Measurements from ENCODE around the gene NUP188.
"Not testable (repeated sequence)": the region's sequence is repeated elsewhere in the genome, so short reads cannot be mapped to it uniquely, and the experiment has no call there.

Gene NUP188

DNA sequence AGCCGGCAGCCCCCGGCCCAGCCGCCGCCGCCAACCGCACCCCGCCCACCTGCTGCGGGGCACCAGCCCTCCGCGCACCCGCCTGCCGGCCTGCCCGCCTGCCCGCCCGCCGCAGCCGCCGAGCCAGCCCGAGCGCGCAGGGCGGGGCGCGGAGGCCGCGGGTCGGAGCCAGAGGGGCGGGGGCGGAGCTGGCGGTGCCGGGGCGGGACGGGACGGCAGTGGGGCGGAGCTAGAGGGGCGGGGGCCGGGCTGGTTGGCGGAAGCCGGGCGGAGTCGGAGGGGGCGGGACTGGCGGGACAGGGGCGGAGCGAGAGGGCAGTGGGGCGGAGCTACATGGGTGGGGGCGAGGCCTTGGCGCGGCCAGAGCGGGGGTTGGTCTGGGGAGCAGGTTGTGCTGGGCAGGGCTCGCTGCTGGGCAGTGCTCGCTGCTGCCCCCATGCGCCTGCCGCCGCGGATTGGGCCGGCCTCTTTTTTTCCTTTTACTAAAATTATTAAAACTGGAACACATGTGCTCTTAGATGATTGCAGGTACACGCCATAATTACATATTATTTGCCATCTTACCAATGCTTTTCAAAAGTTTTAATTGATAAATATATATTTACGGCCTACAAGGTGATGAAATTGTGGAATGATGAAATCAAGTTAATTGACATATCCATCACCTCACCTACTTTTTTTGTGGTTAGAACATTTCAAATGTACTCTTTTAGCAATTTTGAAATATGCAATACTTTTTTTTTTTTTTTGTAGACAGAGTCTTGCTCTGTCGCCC is 80.9 kb downstream of the NUP188 start, which contains the start of gene SH3GLB2:
Gene SH3GLB2, minus strand, starts transcription at position 140 of the 775 bp plus-strand sequence. CDS start 177 bp downstream, outside the sequence.
- peak; percentile 98 for DNase-seq (ENCODE audit: low spot score)

GRCh38 chr9:129030191-129030590 is 82.7 kb downstream of the NUP188 start:
- DNase-seq (ENCODE audit: low spot score) = no peak

GRCh38 chr9:129031514-129031913 is 84.0 kb downstream of the NUP188 start:
- DNase-seq (ENCODE audit: low spot score) = no peak

- no peak for DNase-seq (ENCODE audit: low spot score)
These were observed 85.2 kb downstream of the NUP188 start for GRCh38 chr9:129032541-129033159.

GRCh38 chr9:129033216-129033615 is 85.7 kb downstream of the NUP188 start:
- no peak for DNase-seq (ENCODE audit: low spot score)

DNA sequence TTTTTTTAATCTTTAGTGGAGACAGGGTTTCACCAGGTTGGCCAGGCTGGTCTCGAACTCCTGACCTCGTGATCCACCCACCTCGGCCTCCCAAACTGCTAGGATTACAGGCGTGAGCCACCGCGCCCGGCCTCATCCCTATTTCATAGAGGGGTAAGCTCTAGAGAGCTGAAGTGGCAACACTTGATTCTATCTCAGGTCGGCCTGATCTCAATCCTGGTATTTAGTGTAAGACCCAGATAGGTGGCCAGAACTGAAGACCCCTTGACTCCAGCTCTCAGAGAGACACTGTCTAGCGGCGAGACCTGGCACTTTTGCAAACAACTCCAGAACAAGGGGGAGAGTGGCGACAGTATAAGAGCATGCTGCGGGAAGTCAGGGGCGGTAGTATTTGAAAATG is 88.3 kb downstream of the NUP188 start:
- not testable (repeated sequence) for DNase-seq (ENCODE audit: low spot score)

DNA sequence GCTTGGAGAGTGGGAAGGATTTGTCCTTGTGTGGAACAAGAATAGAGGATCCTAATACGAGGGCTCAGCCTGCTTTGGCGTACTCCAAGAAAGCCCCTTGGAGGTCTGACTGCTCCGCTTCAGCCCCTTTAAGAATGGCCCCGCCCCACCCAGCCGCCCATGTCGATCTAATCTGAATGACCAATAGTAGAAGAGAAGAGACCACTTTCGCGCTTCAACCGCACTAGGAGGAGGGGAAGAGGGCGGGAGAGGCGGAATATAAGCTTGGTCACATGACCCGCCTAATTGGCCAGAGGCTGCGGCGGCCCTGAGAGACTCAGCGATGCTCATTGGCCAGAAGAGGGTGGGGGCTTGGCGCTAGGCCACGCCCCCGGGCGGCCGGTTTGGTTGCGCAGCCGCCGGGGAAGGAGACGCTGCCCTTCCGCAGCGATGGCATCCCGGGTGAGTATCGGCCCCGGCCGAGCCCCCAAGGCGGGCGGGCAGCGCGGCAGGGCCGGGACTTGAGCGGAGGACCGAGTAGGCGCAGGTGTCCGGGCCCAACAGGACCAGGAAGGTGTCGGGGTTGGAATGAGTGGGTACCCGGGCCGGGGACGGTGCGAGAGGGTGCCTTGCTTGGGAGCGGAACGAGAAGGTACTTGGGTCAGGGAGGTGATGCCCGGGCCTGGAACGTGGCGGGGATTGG is 88.9 kb downstream of the NUP188 start, which contains the start of gene MIGA2:
Gene MIGA2, plus strand, starts transcription at position 386 of the 682 bp plus-strand sequence. CDS start 3,969 bp downstream, outside the sequence.
- DNase-seq (ENCODE audit: low spot score) = peak; percentile 98

DNA sequence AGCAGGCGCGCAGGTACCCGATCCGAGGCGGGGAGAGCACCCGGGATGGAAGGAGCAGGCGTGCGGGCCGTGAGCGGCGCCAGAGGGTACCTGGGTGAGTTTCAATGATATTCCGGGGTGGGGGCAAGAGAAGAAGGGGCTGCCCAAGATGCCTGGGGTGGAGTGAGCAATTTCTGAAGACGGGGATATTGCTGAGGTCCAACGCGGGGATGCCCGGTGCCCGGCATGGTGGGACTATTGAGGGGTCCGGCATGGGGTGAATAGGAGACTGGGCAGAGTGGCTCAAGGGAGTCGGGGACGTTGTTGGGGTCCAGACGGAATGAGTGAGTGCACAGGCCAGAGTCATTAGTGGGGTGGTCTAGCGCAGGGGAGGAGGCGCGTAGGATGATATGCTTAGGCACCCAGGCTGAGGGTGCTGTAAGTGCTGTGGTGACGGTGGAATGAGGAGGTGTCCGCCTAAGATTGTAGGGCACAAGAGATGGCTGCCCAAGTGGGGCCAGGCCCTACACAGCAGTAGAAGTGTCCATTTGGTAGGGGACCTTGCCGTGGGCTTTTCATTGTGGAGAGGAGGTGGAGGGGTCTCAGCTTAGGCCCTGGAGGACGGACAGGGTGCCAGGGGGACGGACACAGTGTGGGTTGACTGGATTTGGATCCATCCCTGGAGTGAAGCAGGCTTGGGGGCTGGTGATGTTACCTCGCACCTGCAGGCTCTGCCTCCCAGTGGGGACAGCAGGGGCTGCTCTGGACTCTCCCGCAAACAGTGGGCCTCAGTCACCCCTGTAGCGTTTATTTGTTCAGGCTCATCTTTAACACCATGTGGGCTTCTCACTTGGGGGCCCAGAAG is 89.6 kb downstream of the NUP188 start:
- DNase-seq (ENCODE audit: low spot score) = no peak

DNA sequence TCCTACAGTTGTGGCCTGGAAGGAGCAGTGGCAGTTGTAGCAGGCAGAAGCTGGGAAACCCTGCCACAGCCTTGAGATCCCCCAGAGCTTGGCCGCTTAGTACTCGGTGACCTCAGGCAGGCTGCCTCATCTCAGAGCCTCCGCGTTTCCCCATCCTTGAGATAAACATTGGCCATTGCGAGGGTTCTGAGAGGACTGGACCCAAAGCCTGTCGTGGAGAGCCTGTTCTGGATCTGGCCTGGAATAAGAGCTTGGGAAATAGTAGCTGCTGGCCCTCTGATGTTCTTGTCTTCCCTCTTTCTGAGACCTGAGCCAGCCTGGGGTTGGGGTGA is 90.2 kb downstream of the NUP188 start:
- no peak for DNase-seq (ENCODE audit: low spot score)

DNA sequence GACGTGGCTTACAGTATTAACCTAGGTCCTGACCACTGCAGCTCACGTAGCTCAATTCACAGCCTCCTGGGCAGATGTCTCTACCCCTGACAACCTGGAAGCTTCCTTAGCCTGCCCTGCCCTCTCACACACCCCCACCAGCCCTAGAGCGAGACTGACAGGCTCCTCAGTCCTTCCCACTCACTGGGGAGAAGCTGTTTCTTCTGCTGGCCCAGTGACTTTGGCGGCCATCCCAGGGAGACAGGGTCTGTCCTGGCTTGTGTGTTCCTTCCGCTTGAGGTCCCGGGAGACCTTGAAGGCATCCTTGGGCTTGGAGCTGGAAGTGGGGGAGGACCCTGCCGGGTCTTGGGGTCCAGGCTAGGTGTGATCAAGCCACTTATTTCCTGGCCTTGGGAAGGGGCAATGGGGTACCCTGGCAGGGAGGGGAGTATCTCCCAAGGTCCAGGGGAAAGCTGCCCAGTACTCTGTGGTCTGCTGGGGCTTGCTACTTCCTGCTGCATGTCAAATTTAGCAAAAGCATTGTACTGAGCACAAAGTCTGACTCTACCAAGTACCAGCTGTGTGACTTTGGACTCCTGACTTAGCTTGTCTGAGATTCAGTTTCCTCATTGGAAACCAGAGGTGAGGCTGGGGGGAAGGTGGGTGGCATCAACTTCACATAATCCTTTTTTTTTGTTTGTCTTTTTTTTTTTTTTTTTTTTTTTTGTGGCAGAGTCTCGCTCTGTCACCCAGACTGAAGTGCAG is 90.8 kb downstream of the NUP188 start:
- peak; percentile 2 for DNase-seq (ENCODE audit: low spot score)

DNA sequence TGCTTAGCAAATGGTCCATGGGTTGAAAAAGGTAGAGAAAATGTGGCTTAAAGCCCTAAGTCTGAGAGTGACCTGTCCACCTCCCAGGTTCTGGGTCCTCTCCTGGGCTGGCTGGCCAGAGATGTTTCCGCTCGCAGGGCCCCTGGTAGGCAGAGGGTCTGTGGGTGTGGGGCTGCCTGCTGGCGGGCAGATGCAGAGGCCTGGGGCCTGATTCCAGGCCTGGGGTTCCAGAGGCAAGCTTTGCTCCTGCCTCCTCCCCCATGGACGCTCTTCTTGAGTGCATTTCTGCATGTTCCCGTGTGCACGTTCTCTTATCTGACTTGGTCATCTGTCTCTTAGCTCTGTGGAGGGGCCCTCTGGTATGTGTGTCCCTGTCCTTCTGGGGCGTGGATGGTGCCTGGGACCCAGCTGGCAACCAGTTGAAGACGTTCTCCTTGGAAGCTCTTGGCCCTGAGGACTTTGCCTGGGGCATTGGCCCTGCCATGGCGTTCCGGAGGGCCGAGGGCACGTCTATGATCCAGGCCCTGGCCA is 92.7 kb downstream of the NUP188 start:
- no peak for DNase-seq (ENCODE audit: low spot score)

DNA sequence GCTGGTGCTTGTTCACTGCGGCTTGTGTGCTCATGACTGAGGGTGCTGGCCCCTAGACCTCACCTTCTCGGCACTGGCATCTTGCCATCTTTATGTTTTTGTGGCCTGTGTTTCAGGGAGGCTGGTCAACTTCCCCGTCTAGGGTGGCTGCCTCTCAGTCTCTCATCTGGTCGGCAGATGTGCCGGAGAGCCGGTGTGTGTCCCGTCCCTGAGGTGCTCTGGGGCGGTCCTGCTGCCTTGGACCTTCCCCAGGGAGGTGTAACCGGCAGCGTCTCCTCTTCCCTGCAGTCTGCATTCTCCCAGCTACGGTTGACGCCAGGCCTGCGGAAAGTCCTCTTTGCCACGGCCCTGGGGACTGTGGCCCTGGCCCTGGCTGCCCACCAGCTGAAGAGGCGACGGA is 94.5 kb downstream of the NUP188 start:
- DNase-seq (ENCODE audit: low spot score) = no peak

GRCh38 chr9:129052592-129052991 is 105.1 kb downstream of the NUP188 start:
- DNase-seq (ENCODE audit: low spot score) = no peak

DNA sequence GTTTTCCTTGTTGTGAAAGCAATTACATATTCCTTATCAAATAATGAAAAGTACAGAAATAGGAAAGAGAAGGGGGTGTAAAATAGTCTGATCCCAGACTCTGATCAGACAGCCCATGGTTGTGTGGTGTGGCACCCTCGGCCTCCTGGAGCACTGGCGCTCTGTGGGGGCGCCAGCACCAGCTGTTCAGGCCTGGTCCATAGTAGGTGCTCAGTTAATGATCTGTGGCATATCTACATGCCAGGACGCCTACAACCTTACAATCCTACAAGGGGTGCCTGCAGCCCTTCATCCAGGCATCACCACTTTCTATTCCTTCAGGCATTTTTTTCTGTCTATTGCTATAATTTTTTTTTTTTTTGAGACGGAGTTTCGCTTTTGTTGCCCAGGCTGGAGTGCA is 105.5 kb downstream of the NUP188 start:
- DNase-seq (ENCODE audit: low spot score) = no peak

GRCh38 chr9:129054163-129054851 is 106.8 kb downstream of the NUP188 start:
- no peak for DNase-seq (ENCODE audit: low spot score)

Measured in AG20443 (cell line).